ENCODE data around the gene INTS7.
"Not testable (repeated sequence)": the region's sequence is repeated elsewhere in the genome, so short reads cannot be mapped to it uniquely, and the experiment has no call there.

Gene INTS7

DNA sequence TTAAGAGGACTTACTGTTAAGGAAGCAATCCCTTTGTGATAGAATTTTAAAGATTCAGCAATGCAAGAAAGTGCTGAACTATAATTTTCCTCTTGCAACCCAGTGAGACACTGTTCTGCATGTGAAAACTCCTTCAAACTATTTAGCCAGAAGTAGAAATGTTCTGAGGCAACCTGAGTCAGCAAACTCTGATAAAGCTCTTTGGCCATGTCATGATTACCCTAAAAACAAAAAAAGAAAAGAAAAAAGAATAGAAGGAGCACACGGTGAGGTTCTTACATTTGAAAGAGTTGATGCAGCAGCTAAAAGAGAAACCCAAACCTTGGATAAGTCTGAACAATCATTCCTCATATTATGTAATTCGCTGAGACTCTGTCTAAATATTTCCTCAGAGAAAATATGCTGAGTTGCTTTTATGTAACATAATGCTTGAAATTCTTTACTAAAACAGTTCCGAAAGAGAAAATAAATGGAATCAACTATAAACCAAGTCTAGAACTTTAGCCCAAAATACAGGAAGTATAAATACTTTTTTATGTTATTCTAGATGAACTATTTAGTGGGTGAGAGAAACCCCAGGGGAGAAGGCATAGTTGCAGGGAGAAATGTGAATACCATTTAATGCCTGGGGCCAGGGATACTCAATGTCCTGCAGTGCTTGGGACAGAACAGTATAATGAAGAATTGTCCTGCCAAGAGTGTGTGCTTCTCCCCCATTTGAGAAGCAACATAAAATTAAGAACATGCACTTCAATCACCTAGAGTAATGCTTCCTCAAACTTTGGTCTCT lies 60.0 kb downstream of the INTS7 start:
- DNase-seq (ENCODE audit: insufficient read length, low spot score) (no peak), FAIRE-seq (no peak)
- no peak for TF ChIP-seq POLR2A (IDR thresholded peaks at IDR 0.05; ENCODE audit: low read depth, low read length)

GRCh38 chr1:211973541-211973940 lies 61.8 kb downstream of the INTS7 start:
- no peak for FAIRE-seq
- no peak for TF ChIP-seq POLR2A (IDR thresholded peaks at IDR 0.05; ENCODE audit: low read depth, low read length)
- no peak for DNase-seq (ENCODE audit: insufficient read length, low spot score)

DNA sequence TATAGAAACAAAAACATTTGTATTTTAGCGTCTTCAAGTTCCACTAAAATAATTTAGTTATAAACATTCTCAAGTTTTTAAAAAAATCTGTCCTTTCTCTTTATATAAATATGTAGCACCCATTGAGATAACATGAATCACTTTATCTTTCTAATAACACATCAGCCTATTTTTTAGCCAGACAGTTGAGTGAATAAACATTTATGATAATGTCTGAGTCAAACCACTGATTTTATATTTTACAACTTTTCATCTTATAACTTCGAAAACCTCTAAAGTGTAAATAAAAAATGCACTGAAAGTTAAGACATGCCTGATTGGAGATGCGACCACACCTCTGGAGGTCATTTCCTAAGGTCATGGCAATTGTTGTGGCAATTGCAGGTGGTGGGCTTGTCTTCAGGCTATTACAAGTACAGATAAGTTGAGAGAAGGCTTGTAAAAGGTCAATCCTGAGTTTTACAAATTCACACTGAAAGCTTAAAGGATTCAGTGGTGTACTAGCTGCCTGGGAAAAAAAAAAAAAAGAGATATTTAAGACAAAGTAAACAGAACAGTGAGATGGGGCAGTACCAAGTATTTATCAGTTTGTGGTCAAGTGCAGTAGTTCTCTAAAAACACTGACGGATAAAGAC lies 67.0 kb downstream of the INTS7 start:
- TF ChIP-seq POLR2A (IDR thresholded peaks at IDR 0.05; ENCODE audit: low read depth, low read length), result no peak
- no peak for DNase-seq (ENCODE audit: insufficient read length, low spot score)
- no peak for FAIRE-seq

DNA sequence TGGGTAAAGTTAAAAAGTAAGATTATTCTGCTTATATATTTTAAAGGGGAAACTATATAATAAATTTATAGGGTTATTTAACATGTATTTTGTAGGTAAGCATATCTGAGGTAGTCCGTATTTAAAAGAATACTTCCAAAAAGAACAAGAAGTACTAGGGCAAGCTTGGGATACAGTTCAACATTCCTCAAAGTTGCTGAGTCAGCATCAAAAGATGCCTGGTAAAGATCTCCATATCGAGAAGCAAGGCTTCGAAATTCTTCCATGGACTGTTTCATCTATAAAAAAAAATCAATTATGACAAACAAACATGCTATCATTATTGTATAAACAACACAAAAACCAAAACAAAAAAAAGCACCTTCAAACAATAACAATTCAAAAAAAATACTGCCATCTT lies 67.7 kb downstream of the INTS7 start:
- no peak for FAIRE-seq
- no peak for TF ChIP-seq POLR2A (IDR thresholded peaks at IDR 0.05; ENCODE audit: low read depth, low read length)
- no peak for DNase-seq (ENCODE audit: insufficient read length, low spot score)

DNA sequence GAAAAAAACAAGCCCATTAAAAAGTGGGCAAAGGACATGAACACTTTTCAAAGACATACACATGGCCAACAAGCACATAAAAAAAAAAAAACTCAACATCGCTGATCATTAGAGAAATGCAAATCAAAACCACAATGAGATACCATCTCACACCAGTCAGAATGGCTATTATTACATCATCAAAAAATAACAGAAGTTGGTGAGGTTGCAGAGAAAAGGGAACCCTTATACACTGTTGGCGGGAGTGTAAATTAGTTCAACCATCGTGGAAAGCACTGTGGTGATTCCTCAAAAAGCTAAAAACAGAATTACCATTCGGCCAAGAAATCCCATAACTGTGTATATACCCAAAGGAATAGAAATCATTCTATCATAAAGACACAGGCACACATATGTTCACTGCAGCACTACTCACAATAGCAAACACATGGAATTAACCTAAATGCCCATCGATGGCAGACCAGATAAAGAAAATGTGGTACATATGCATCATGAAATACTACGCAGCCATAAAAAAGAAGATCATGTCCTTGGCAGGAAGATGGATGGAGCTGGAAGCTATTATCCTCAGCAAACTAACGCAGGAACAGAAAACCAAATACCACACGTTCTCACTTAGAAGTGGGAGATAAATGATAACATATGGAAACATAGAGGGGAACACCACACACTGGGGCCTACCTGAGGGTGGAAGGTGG lies 70.1 kb downstream of the INTS7 start:
- DNase-seq (ENCODE audit: insufficient read length, low spot score) (no peak), FAIRE-seq (no peak)
- TF ChIP-seq POLR2A (IDR thresholded peaks at IDR 0.05; ENCODE audit: low read depth, low read length), result no peak

GRCh38 chr1:211959680-211960079 lies 75.7 kb downstream of the INTS7 start:
- FAIRE-seq (no peak), DNase-seq (ENCODE audit: insufficient read length, low spot score) (no peak)
- TF ChIP-seq POLR2A (IDR thresholded peaks at IDR 0.05; ENCODE audit: low read depth, low read length), result no peak

GRCh38 chr1:211959221-211959620 lies 76.1 kb downstream of the INTS7 start:
- no peak for DNase-seq (ENCODE audit: insufficient read length, low spot score)
- no peak for FAIRE-seq
- no peak for TF ChIP-seq POLR2A (IDR thresholded peaks at IDR 0.05; ENCODE audit: low read depth, low read length)

DNA sequence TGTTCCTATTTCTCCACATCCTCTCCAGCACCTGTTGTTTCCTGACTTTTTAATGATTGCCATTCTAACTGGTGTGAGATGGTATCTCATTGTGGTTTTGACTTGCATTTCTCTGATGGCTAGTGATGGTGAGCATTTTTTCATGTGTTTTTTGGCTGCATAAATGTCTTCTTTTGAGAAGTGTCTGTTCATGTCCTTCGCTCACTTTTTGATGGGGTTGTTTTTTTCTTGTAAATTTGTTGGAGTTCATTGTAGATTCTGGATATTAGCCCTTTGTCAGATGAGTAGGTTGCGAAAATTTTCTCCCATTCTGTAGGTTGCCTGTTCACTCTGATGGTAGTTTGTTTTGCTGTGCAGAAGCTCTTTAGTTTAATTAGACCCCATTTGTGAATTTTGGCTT lies 81.3 kb downstream of the INTS7 start:
- not testable (repeated sequence) for DNase-seq (ENCODE audit: insufficient read length, low spot score); FAIRE-seq

GRCh38 chr1:211953543-211953942 lies 81.8 kb downstream of the INTS7 start:
- not testable (repeated sequence) for DNase-seq (ENCODE audit: insufficient read length, low spot score); FAIRE-seq

DNA sequence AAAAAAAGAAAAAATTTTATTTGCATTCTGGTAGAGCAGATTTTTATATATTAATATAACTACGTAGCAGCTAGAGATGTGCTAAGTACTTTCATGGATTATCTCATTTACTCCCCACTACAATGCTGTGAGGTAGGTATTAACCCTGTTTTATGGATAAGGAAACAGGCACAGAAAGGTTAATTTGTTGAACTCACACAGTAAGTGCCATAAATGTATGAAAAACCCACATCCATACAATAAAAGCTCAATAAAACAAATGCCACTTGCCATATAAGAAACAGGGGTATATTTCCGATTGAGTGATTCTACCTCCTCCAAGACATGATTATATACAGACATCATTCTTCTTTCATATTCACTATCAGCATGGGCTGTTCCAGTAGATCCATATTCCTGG lies 83.1 kb downstream of the INTS7 start:
- FAIRE-seq (no peak), DNase-seq (ENCODE audit: insufficient read length, low spot score) (no peak)
- TF ChIP-seq POLR2A (IDR thresholded peaks at IDR 0.05; ENCODE audit: low read depth, low read length), result no peak

DNA sequence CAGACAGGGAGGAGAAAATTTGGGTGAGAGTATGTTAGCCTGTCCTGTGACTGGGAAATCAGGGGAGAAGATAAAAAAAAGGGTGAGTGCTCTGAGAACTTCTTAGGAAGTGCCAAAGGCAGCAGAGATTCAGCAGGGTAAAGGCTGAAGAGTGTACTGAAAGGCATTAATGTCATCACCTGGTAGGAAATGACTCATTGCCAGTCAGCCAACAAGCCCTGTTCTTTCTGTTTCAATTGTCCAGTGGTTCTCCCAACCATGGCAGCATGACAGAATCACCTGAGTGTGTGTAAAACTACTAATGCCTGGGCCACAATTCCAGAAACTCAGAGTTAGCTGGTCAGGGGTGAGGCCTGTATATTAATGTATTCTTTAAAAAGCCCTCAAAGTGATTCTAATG lies 83.5 kb downstream of the INTS7 start:
- peak; percentile 35 for DNase-seq (ENCODE audit: insufficient read length, low spot score)
- no peak for TF ChIP-seq POLR2A (IDR thresholded peaks at IDR 0.05; ENCODE audit: low read depth, low read length)
- peak; percentile 98 for FAIRE-seq

- FAIRE-seq, result no peak
- TF ChIP-seq POLR2A (IDR thresholded peaks at IDR 0.05; ENCODE audit: low read depth, low read length), result no peak
- DNase-seq (ENCODE audit: insufficient read length, low spot score), result no peak
Observed at GRCh38 chr1:211948377-211948776, 87.0 kb downstream of the INTS7 start.

DNA sequence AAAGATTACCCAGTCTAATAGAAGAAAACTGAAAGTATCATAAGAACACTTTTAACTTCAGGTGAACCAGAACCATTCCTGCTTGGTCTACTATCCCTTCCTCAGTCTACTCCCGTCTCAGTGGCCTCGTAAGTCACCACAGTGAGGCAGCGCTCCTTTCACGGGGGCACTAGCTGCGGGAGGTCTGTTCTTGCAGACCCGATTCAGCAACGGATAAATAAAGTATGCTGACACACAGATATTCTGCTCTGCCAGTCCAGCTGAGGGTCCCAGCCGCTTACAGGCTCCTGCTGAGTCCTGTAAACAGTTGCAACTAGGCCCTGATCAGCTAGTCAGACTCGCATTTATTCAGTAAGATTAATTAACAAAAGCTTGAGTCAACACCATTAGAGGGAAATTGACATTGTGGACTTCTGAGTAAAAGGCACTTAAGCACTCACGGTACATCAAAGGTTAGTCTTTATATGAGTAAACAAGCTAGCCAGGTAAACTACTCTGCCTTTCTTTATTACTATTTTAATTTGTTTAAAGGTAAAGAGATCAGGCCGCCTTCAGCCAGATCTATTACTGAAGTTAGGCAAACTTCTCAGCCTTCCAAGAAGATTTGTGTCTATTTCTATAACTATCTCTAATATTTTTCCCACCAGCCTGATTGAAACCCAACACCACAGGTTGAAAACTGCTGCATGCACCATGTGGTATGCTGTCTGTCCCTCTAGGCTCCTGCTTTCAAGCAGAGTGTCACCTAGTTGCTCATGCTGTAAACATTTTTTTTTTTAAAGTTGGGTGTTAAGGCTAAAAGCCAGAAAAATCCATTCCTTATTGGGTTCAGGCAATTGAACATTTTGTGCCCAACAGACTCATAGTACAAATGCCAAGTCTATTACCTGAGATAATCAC lies 87.7 kb downstream of the INTS7 start:
- FAIRE-seq (no peak), DNase-seq (ENCODE audit: insufficient read length, low spot score) (no peak)
- no peak for TF ChIP-seq POLR2A (IDR thresholded peaks at IDR 0.05; ENCODE audit: low read depth, low read length)
